IPS DF 19.7 (cell line): ENCODE results near the gene P4HA1.
"Not testable (repeated sequence)": the region's sequence is repeated elsewhere in the genome, so short reads cannot be mapped to it uniquely, and the experiment has no call there.

Experiments
- DNase-seq: peaks from one replicate; pipeline ENCODE4 v3.0.0-alpha.2; 2013; ENCODE audit warnings: low read depth, low spot score

P4HA1 gene

GRCh38 chr10:73096449-73097304, at the start of gene P4HA1:
TSS of gene P4HA1 (minus strand) at chr10:73096866. CDS start at chr10:73074883, 21,983 bp downstream.
- DNase-seq: no peak

- DNase-seq: no peak
These were observed 44.9 kb upstream of the P4HA1 start for GRCh38 chr10:73141603-73142002.

- no peak for DNase-seq
These were observed 42.6 kb upstream of the P4HA1 start for GRCh38 chr10:73139251-73139650.

GRCh38 chr10:73136627-73137026, 40.0 kb upstream of the P4HA1 start:
- DNase-seq: no peak

GRCh38 chr10:73134727-73135126, 38.1 kb upstream of the P4HA1 start:
- DNase-seq: no peak

GRCh38 chr10:73131913-73132686, 35.4 kb upstream of the P4HA1 start:
- DNase-seq: no peak

- no peak for DNase-seq
These were observed 34.6 kb upstream of the P4HA1 start for GRCh38 chr10:73131301-73131700.

GRCh38 chr10:73126343-73126742, 29.7 kb upstream of the P4HA1 start:
- DNase-seq: no peak

GRCh38 chr10:73119952-73120351, 23.3 kb upstream of the P4HA1 start:
- DNase-seq: no peak

GRCh38 chr10:73119457-73119856, 22.8 kb upstream of the P4HA1 start:
- no peak for DNase-seq

GRCh38 chr10:73117976-73118743, 21.5 kb upstream of the P4HA1 start:
- no peak for DNase-seq

GRCh38 chr10:73116017-73116416, 19.4 kb upstream of the P4HA1 start:
- DNase-seq: no peak

- no peak for DNase-seq
These were observed 16.9 kb upstream of the P4HA1 start for GRCh38 chr10:73113551-73113950.

- not testable (repeated sequence) for DNase-seq
These were observed 15.4 kb upstream of the P4HA1 start for GRCh38 chr10:73112032-73112431.

GRCh38 chr10:73110345-73110849, 13.7 kb upstream of the P4HA1 start, which contains the start of gene NUDT13:
TSS of gene NUDT13 (plus strand) at chr10:73110455. CDS start at chr10:73114366, 3,911 bp downstream.
- DNase-seq: peak; percentile 77

- not testable (repeated sequence) for DNase-seq
These were observed 12.6 kb upstream of the P4HA1 start for GRCh38 chr10:73109248-73109652.

- no peak for DNase-seq
These were observed 9.6 kb upstream of the P4HA1 start for GRCh38 chr10:73106301-73106700.

- DNase-seq: no peak
These were observed 2.5 kb upstream of the P4HA1 start for GRCh38 chr10:73099141-73099540.

GRCh38 chr10:73097305-73097670, 622 bp upstream of the P4HA1 start:
- DNase-seq: no peak

- DNase-seq: no peak
These were observed 621 bp downstream of the P4HA1 start for GRCh38 chr10:73096041-73096448.

- DNase-seq: no peak
These were observed 1.1 kb downstream of the P4HA1 start for GRCh38 chr10:73095481-73096021.
